ENCODE measurements around the gene MBD3L1. TPM values are rescaled to one million over a fixed set of nuclear protein-coding genes. Genes with fewer than 3 reads are reported as not detected.

The MBD3L1 gene
- total RNA-seq = not detected

DNA sequence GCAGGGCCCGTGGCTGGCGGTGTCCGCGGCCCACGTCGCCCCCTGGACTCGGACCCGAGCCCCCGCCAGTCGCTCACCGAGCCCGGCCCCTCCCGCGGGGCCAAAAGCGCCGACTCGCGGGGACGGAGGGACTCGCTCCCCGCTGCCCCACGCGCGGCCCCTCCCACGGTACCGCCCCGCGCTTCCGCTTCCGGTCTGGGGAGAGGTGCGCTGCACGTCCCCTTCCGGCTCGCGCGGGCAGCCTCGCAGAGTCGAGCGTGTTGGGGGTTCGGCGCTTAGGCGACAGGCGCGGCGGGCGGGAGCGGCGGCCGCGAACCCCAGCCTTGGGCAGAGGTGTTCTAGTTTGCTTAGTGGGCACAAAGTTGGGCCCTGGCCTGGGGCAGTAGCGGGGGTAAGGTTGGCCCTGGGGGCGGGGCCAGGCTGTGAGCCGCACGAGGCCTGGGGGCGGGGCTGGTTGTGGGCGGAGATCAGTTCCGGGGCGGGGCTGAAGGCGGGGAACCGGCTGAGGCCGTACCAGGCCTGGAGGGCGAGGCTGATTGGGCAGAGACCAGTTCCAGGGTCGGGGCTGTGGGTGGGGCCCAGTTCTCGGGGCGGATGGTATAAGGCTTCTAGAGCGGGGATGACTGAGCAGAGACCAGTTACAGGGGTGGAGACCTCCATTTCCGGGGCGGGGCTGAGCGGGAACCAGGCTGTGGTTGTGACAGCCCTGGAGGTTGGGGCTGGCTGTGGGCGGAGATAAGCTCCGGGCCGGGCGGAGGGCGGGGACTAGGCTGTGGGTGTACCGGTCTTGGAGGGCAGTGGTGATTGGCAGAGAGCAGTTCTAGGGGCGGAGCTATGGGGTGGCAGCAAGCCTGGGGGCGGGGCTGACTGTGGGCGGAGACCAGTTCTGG is at the start of gene MBD3L1, which contains the start of gene ZNF558:
Gene MBD3L1, plus strand, starts transcription at position 246 of the 890 bp plus-strand sequence. CDS start 10,302 bp downstream, outside the sequence.
Gene ZNF558, minus strand, starts transcription at position 173 of the 890 bp plus-strand sequence. CDS start 9,645 bp downstream, outside the sequence.
- peak; percentile 99 to 100 for DNase-seq (ENCODE audit: low spot score in 2 of 2)
- H3K27ac ChIP-seq = peak within 1 kb of the TSS; percentile 88 to 98
- H3K27me3 ChIP-seq = no peaks in the 10 kb centered on the region
- peaks cover 0 to 8% of the 10 kb centered on the region in 2 donors for H3K4me1 ChIP-seq
- H3K36me3 ChIP-seq = peaks cover 0 to 20% of the 10 kb centered on the region in 2 donors
- H3K9me3 ChIP-seq = no peaks in the 10 kb centered on the region
- intact Hi-C loops (cut with DNase I) = loop anchor here (2.0 to 10.0 kb wide), 4 partner anchors 310 to 952 kb away; partner anchors contain the start of genes ZNF317, ZNF559 and ZNF562
- peak within 1 kb of the TSS; percentile 89 to 98 for H3K4me3 ChIP-seq
- TF ChIP-seq, protein P1, sequence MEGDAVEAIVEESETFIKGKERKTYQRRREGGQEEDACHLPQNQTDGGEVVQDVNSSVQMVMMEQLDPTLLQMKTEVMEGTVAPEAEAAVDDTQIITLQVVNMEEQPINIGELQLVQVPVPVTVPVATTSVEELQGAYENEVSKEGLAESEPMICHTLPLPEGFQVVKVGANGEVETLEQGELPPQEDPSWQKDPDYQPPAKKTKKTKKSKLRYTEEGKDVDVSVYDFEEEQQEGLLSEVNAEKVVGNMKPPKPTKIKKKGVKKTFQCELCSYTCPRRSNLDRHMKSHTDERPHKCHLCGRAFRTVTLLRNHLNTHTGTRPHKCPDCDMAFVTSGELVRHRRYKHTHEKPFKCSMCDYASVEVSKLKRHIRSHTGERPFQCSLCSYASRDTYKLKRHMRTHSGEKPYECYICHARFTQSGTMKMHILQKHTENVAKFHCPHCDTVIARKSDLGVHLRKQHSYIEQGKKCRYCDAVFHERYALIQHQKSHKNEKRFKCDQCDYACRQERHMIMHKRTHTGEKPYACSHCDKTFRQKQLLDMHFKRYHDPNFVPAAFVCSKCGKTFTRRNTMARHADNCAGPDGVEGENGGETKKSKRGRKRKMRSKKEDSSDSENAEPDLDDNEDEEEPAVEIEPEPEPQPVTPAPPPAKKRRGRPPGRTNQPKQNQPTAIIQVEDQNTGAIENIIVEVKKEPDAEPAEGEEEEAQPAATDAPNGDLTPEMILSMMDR (IDR thresholded peaks at IDR 0.05) = peak; percentile 7 to 56 (median 49)

DNA sequence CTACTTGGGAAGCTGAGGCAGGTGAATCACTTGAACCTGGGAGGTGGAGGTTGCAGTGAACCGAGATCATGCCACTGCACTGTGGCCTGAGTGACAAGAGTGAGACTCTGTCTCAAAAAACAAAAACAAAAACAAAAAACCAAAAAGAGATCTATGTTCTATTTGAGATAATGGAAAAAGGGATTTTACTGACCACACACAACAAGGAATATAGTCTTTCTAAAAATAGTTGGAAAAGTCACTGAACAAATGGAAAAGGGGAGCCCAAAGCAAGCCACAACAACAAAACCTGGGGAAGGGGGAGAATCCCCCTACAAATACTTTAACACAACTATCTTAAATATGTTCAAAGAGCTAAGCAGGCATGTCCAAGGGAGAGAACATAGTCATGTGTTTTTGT is 37.4 kb upstream of the MBD3L1 start:
- peaks cover 15 to 22% of the 10 kb centered on the region in 2 donors for H3K9me3 ChIP-seq
- no peak overlapping the region for H3K4me3 ChIP-seq
- no peak for DNase-seq (ENCODE audit: low spot score in 2 of 2)
- H3K4me1 ChIP-seq = no peaks in the 10 kb centered on the region
- no peaks in the 10 kb centered on the region for H3K36me3 ChIP-seq
- TF ChIP-seq, protein P1 (IDR thresholded peaks at IDR 0.05) = no peak
- intact Hi-C loops (cut with DNase I) = no loop called here
- H3K27me3 ChIP-seq = no peaks in the 10 kb centered on the region
- H3K27ac ChIP-seq = no peak overlapping the region

DNA sequence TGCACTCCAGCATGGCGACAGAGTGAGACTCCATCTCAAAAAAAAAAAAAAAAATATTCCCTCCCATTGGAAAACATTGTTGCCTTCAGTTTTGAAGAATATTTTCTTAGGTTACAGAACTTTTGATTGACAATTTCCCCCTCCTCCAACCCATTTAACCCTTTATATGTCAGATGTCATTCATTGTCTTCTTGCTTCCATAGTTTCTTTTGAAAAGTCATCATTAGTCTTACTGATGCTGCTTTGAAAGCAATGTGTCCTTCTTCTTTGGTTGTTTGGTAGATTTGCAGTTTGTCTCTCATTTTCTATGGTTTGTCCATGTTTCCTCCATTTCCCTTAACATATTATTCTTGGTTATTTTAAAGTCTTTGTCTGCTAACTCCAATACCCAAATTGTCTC is 25.5 kb upstream of the MBD3L1 start:
- TF ChIP-seq, protein P1 (IDR thresholded peaks at IDR 0.05) = no peak
- H3K27me3 ChIP-seq = no peaks in the 10 kb centered on the region
- peaks cover 80 to 98% of the 10 kb centered on the region in 2 donors for H3K9me3 ChIP-seq
- intact Hi-C loops (cut with DNase I) = no loop called here
- H3K27ac ChIP-seq = no peak overlapping the region
- DNase-seq (ENCODE audit: low spot score in 2 of 2) = no peak
- no peak overlapping the region for H3K4me3 ChIP-seq
- peaks cover 55 to 75% of the 10 kb centered on the region in 2 donors for H3K36me3 ChIP-seq
- no peaks in the 10 kb centered on the region for H3K4me1 ChIP-seq

DNA sequence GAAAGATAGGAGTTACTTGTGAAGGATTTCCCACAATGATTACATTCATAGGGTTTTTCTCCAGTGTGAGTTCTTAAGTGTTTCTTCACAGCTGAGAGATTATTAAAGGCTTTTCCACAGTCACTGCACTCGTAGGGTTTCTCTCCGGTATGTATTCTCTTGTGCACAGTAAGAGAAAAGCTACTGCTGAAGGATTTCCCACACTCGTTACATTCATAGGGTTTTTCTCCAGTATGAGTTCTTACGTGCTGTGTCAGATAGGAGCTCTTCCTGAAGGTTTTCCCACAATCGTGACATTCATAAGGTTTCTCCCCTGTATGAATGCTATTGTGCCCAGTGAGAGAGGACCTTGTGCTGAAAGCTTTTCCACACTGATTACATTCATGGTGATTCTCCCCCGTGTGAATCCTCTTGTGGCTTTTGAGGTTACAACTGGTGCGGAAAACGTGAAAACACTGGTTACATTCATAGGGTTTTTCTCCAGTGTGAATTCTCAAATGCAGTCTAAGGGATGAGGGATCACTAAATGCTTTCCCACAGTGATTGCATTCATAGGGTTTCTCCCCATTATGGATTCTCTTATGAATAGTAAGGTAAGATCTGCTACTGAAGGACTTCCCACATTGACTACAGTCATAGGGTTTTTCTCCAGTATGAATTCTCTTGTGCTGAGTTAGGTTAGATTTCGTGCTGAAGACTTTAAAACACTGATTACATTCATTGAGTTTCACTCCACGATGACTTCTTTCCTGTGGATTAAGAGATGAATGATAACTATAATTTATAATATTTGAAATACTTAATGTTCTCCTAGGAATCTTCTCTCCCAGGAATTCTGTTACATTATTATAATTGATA is 20.6 kb upstream of the MBD3L1 start:
- Histone ChIP-seq H3K36me3 (peaks cover 94 to 99% of the 10 kb centered on the region in 2 donors), H3K27ac (no peak overlapping the region)
- DNase-seq (ENCODE audit: low spot score in 2 of 2) = no peak

DNA sequence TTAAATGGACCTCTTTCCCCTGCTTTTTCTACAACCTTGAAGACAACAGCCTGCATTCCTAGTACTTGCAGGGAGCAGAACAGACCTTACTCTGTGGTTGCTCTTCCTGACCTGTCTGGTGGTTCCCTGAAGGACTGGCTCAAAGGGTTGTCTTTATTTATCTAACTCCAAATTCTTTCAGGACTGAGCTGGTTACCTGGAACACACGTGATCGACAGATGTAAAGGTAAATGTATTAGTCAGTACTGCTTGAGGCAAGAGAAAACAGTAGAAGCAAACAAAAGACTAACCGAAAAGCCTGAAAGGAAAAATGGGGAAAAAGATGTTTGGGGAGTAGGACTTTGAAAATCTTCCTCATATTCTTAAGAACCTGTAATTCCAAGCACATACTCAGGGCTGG is 18.0 kb upstream of the MBD3L1 start:
- TF ChIP-seq, protein P1 (IDR thresholded peaks at IDR 0.05) = no peak
- intact Hi-C loops (cut with DNase I) = no loop called here
- Histone ChIP-seq H3K27ac (no peak overlapping the region), H3K4me1 (no peaks in the 10 kb centered on the region), H3K4me3 (no peak overlapping the region), H3K36me3 (peaks cover 97 to 99% of the 10 kb centered on the region in 2 donors), H3K9me3 (peaks cover 93 to 99% of the 10 kb centered on the region in 2 donors), H3K27me3 (no peaks in the 10 kb centered on the region)
- no peak for DNase-seq (ENCODE audit: low spot score in 2 of 2)

More for the DNA sequence above, 20.6 kb upstream of the MBD3L1 start:
- Histone ChIP-seq H3K27me3 (no peaks in the 10 kb centered on the region), H3K4me1 (no peaks in the 10 kb centered on the region), H3K4me3 (no peak overlapping the region), H3K9me3 (peaks cover 98 to 100% of the 10 kb centered on the region in 2 donors)
- TF ChIP-seq, protein P1 (IDR thresholded peaks at IDR 0.05) = no peak
- intact Hi-C loops (cut with DNase I) = no loop called here
